H1 (cell line): Measurements from ENCODE around the gene TTC13.

ENCODE experiments used
- CHD2 ChIP-seq: IDR thresholded peaks from 2 replicates; pipeline ENCODE4 v1.6.1; 2012; ENCODE audit warnings: low read length, improper control_type of control experiment
- CTCF ChIP-seq, 3 experiments: IDR thresholded peaks; 1 replicate in 2 of 3; 2 replicates in 1 of 3; pipeline versions ENCODE4 v1.5.1 to v1.6.1; 2011; ENCODE audit warnings: low read length in 3 of 3, mild to moderate bottlenecking in 3 of 3, inconsistent platforms in 2 of 3, low read depth in 1 of 3, moderate library complexity in 1 of 3; ENCODE audit not compliant: insufficient read depth in 1 of 3; ENCODE audit errors: control extremely low read depth in 1 of 3
- EP300 ChIP-seq, 2 experiments: IDR thresholded peaks; 1 replicate in 1 of 2; 2 replicates in 1 of 2; pipeline ENCODE4 v1.6.1; 2011 to 2012; ENCODE audit warnings: low read depth in 2 of 2, low read length in 2 of 2, mild to moderate bottlenecking in 2 of 2, borderline replicate concordance in 1 of 2, inconsistent platforms in 1 of 2, moderate library complexity in 1 of 2
- EZH2 ChIP-seq: fragments of 200-600 bp; sonication (generic); IDR thresholded peaks from 2 replicates; pipeline ENCODE4 v1.7.1; 2012; ENCODE audit warnings: low read depth, mild to moderate bottlenecking, moderate library complexity, low read length, inconsistent platforms; ENCODE audit not compliant: severe bottlenecking
- FOSL1 ChIP-seq: IDR thresholded peaks from 2 replicates; pipeline ENCODE4 v1.6.1; 2011; ENCODE audit warnings: mild to moderate bottlenecking, low read depth, low read length, moderate library complexity; ENCODE audit not compliant: insufficient read depth
- KDM4A ChIP-seq: IDR thresholded peaks from one replicate; pipeline ENCODE4 v1.7.1; 2012; ENCODE audit warnings: low read depth, mild to moderate bottlenecking, moderate library complexity, low read length, inconsistent platforms; ENCODE audit not compliant: severe bottlenecking
- NANOG ChIP-seq: IDR thresholded peaks from 2 replicates; pipeline ENCODE4 v1.6.1; 2011; ENCODE audit warnings: low read length, low read depth, mild to moderate bottlenecking, inconsistent platforms; ENCODE audit not compliant: insufficient read depth, poor library complexity, severe bottlenecking
- PHF8 ChIP-seq: fragments of 200-600 bp; sonication (generic); conservative IDR thresholded peaks from 2 replicates; pipeline ENCODE4 v1.7.1; 2012; ENCODE audit warnings: low read depth, mild to moderate bottlenecking, inconsistent platforms, low read length, moderate library complexity
- POLR2A ChIP-seq, 2 experiments: IDR thresholded peaks; 1 replicate in 1 of 2; 2 replicates in 1 of 2; pipeline ENCODE4 v1.6.1; 2011; ENCODE audit warnings: low read depth in 2 of 2, low read length in 2 of 2, mild to moderate bottlenecking in 2 of 2; ENCODE audit errors: control extremely low read depth in 1 of 2
- RAD21 ChIP-seq, 2 experiments: IDR thresholded peaks in 1 of 2; conservative IDR thresholded peaks in 1 of 2; 2 replicates each; pipeline ENCODE4 v1.6.1; 2011; ENCODE audit warnings: low read depth in 2 of 2, low read length in 2 of 2, improper control_type of control experiment in 1 of 2, inconsistent platforms in 1 of 2, mild to moderate bottlenecking in 1 of 2, moderate library complexity in 1 of 2
- TEAD4 ChIP-seq: IDR thresholded peaks from 2 replicates; pipeline ENCODE4 v1.6.1; 2012; ENCODE audit warnings: low read depth, low read length, inconsistent platforms, mixed read lengths
- TF ChIP-seq, protein P1 (sequence below): IDR thresholded peaks from 2 replicates; pipeline ENCODE4 v1.6.1; 2011; ENCODE audit warnings: low read length, improper control_type of control experiment

- TF ChIP-seq CTCF (IDR thresholded peaks at IDR 0.05; ENCODE audit: control extremely low read depth in 1 of 3, insufficient read depth in 1 of 3, low read depth in 1 of 3, low read length in 3 of 3): no peak
- no peak for TF ChIP-seq RAD21 (IDR thresholded peaks at IDR 0.05 in 1 of 2, conservative IDR thresholded peaks at IDR 0.05 in 1 of 2; ENCODE audit: low read depth in 2 of 2, low read length in 2 of 2)
- TF ChIP-seq CHD2: no peak
- no peak for TF ChIP-seq EP300 (IDR thresholded peaks at IDR 0.05; ENCODE audit: borderline replicate concordance in 1 of 2, low read depth in 2 of 2, low read length in 2 of 2)
- TF ChIP-seq EZH2: no peak
- TF ChIP-seq, protein P1, sequence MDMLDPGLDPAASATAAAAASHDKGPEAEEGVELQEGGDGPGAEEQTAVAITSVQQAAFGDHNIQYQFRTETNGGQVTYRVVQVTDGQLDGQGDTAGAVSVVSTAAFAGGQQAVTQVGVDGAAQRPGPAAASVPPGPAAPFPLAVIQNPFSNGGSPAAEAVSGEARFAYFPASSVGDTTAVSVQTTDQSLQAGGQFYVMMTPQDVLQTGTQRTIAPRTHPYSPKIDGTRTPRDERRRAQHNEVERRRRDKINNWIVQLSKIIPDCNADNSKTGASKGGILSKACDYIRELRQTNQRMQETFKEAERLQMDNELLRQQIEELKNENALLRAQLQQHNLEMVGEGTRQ: no peak
- no peak for TF ChIP-seq KDM4A
- TF ChIP-seq POLR2A (IDR thresholded peaks at IDR 0.05; ENCODE audit: control extremely low read depth in 1 of 2, low read depth in 2 of 2, low read length in 2 of 2): no peak
- TF ChIP-seq TEAD4: no peak
- no peak for TF ChIP-seq FOSL1
- no peak for TF ChIP-seq PHF8
- TF ChIP-seq NANOG: no peak
Observed at GRCh38 chr1:231011360-231011759, 32.7 kb upstream of the TTC13 start.
